Lower lobe of right lung (tissue), 2 donors: Measurements from ENCODE around the gene C14orf119. TPM values are rescaled to one million over a fixed set of nuclear protein-coding genes. Genes with fewer than 3 reads are reported as not detected.

Source experiments
- ATAC-seq, 2 donors: fragments of 200-7000 bp; cut with Tn5 transposase; one replicate each; pipeline ENCODE4 v1.9.1; 2020 to 2022; ENCODE audit warnings: mild to moderate bottlenecking in 2 of 2, moderate library complexity in 2 of 2
- DNase-seq: peaks from one replicate; pipeline ENCODE4 v3.0.0-alpha.2; 2020
- H3K27ac ChIP-seq: fragments of 200-600 bp; one replicate; pipeline ENCODE4 v1.8.0; 2022
- H3K27me3 ChIP-seq: fragments of 200-600 bp; one replicate; pipeline ENCODE4 v1.8.0; 2022; ENCODE audit warnings: low read depth
- H3K36me3 ChIP-seq: fragments of 200-600 bp; one replicate; pipeline ENCODE4 v1.8.0; 2022; ENCODE audit warnings: mild to moderate bottlenecking
- H3K4me1 ChIP-seq: fragments of 200-600 bp; one replicate; pipeline ENCODE4 v1.8.0; 2022
- H3K4me3 ChIP-seq: fragments of 200-600 bp; one replicate; pipeline ENCODE4 v1.8.0; 2022; ENCODE audit warnings: mild to moderate bottlenecking
- H3K9me3 ChIP-seq: fragments of 200-600 bp; one replicate; pipeline ENCODE4 v1.8.0; 2022
- CTCF ChIP-seq: fragments of 200-600 bp; IDR thresholded peaks from one replicate; pipeline ENCODE4 v1.8.0; 2022; ENCODE audit warnings: antibody characterized with exemption, mild to moderate bottlenecking
- intact Hi-C: fragments of 100-400 bp; cut with DNase I; formaldehyde crosslinking; loops from one replicate; pipeline ENCODE4 v1.11.0; 2022
- total RNA-seq: library from RNA; stranded (reverse); fragmentation: NEBNext Ultra II Directional; extraction: Animal tissue kit (Norgen Biotek cat#: 25700); gene quantifications from one replicate; pipeline ENCODE4 v1.2.1, GENCODE V29; 2021
- donor health status: DM: no; HTN: yes; CAD: no; lungs with severe emphysema.

The C14orf119 gene
- total RNA-seq, 1 donor from 2014 or later: 53.3 TPM

DNA sequence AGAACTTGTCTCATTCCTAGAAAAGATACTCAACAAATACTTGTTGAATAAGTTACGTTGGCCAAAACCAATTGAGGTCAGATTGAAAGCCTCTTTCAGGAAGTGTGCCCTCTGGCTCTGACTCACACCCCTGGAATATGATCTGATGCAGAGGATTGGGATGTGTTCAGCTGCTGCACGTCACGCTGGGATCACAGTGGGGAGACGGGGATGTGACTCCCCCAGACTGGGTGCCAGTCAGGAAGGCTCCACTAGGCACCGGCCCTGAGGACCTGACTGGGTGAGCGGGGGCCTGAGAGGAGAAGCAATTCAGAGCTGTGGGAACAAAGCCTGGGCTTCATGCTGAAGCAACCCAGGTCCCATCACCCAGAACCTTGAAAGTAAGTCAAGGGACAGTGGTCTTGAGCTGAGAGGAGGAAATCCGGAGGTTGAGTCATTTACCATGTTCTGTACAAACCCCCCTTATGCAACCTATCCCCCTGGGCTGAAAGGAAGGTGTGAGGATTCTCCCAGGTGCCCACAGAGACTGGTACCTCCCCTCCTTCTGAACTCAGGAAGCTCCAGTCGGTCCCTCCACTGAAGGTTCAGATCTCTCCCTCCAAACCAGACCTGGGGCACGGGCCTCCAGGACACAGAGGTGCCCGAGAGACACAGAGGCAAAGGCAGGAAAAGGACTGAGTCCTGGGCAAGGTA lies 19.9 kb downstream of the C14orf119 start:
- Histone ChIP-seq H3K27me3 (peaks cover 3% of the 10 kb centered on the region), H3K9me3 (no peaks in the 10 kb centered on the region), H3K4me3 (no peak overlapping the region), H3K27ac (no peak overlapping the region), H3K36me3 (no peaks in the 10 kb centered on the region), H3K4me1 (peaks cover 38% of the 10 kb centered on the region)
- TF ChIP-seq CTCF: no peak
- intact Hi-C loops: no loop called here
- ATAC-seq (peak; percentile 85 to 90), DNase-seq (peak; percentile 71)

DNA sequence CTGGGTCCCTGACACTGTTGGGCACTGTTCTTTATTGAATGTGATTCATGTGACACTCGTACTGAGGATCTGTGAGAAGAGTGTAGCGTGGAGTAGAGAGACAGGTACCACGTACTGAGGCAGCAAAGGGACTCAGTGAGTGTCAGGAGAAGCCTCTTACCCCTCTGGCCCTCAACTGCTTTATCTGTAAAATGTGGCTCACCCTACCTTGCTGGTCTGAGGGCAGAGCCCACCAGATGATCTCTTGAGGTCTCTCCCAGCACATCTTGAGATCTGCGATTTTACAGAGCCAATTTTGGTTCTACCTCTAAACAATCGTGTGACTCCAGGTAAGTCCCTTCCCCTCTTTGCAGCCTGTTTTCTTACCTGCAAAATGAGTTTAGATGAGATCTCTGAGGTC lies 20.6 kb downstream of the C14orf119 start:
- no peak for DNase-seq
- no peak overlapping the region for H3K4me3 ChIP-seq
- H3K9me3 ChIP-seq: no peaks in the 10 kb centered on the region
- no peak overlapping the region for H3K27ac ChIP-seq
- TF ChIP-seq CTCF: no peak
- peaks cover 39% of the 10 kb centered on the region for H3K4me1 ChIP-seq
- ATAC-seq: no peak
- H3K27me3 ChIP-seq: peaks cover 3% of the 10 kb centered on the region
- intact Hi-C loops: no loop called here
- H3K36me3 ChIP-seq: no peaks in the 10 kb centered on the region

GRCh38 chr14:23117371-23118020 lies 22.2 kb downstream of the C14orf119 start:
- DNase-seq: no peak
- intact Hi-C loops: no loop called here
- no peak for TF ChIP-seq CTCF
- Histone ChIP-seq H3K27me3 (peaks cover 3% of the 10 kb centered on the region), H3K27ac (no peak overlapping the region), H3K9me3 (no peaks in the 10 kb centered on the region), H3K4me1 (peaks cover 44% of the 10 kb centered on the region), H3K36me3 (no peaks in the 10 kb centered on the region), H3K4me3 (no peak overlapping the region)
- no peak for ATAC-seq

DNA sequence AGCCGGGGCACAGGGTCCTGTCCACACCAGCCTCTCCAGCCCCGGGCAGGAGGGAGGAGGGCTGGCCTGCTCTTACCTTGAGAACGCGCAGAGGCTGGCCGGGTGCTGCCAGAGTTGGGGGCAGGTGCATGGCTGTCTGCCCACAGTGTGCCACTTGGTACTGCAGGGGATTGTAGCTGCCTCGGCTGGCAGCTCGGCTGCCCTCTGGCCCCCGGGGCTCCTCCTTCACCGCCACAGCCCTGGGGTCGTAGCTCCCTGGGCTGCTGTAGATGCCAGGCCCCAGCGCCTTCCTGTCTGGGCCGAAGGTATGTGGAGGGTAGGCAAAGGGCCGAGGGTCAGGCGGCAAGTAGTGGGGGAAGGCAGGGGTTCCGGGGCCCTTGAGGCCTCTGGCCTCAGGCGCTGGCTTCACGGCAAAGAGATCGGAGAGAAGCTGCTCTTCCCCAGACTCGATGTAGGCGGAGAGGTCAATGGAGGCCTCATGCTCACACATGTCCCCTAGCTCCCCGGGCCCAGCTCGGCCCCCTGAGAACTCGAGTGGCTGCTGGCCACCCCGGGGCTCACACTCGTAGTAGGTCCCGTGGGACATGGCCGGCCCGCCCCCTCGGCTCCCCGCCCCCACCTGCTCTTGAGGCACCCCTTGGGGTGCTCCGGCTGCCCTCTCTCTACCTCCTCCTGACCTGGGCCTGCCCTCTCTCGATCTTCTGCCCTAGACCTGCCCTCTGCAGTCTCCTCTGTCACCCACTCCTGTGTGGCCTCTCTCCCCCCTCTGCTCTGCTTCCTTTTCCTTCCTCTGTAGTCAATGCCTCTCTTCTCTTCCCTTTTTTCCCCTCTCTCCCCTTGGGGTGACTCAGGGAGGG lies 23.4 kb downstream of the C14orf119 start, which contains the start of gene CEBPE:
Gene CEBPE (minus strand): TSS at position 750 of the 857 bp plus-strand sequence. CDS start 164 bp downstream, at position 586.
- Histone ChIP-seq H3K4me3 (no peak within 1 kb of the TSS), H3K4me1 (peaks cover 32% of the 10 kb centered on the region), H3K9me3 (no peaks in the 10 kb centered on the region), H3K27me3 (no peaks in the 10 kb centered on the region), H3K36me3 (no peaks in the 10 kb centered on the region), H3K27ac (peak within 1 kb of the TSS; percentile 68)
- no peak for TF ChIP-seq CTCF
- no peak for DNase-seq
- no peak for ATAC-seq
- intact Hi-C loops: no loop called here
